ENCODE data around the gene AGPAT4.

- TF ChIP-seq POLR2AphosphoS5 (IDR thresholded peaks at IDR 0.05; ENCODE audit: borderline replicate concordance, low read depth, low read length) (no peak), EZH2 (IDR thresholded peaks at IDR 0.05) (no peak)
These were observed 19.2 kb downstream of the AGPAT4 start for GRCh38 chr6:161254464-161255253.

All from SK-N-MC (cell line).